Measurements from ENCODE around the gene IL31RA.

GRCh38 chr5:55866934-55867333, 15.8 kb downstream of the IL31RA start:
- TF ChIP-seq, protein P1, sequence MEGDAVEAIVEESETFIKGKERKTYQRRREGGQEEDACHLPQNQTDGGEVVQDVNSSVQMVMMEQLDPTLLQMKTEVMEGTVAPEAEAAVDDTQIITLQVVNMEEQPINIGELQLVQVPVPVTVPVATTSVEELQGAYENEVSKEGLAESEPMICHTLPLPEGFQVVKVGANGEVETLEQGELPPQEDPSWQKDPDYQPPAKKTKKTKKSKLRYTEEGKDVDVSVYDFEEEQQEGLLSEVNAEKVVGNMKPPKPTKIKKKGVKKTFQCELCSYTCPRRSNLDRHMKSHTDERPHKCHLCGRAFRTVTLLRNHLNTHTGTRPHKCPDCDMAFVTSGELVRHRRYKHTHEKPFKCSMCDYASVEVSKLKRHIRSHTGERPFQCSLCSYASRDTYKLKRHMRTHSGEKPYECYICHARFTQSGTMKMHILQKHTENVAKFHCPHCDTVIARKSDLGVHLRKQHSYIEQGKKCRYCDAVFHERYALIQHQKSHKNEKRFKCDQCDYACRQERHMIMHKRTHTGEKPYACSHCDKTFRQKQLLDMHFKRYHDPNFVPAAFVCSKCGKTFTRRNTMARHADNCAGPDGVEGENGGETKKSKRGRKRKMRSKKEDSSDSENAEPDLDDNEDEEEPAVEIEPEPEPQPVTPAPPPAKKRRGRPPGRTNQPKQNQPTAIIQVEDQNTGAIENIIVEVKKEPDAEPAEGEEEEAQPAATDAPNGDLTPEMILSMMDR (IDR thresholded peaks at IDR 0.05; ENCODE audit: insufficient read depth, low read depth, low read length): no peak
- TF ChIP-seq EZH2 (IDR thresholded peaks at IDR 0.05; ENCODE audit: insufficient read depth, low read length): no peak
